Mesendoderm (in vitro differentiated cells): ENCODE data around the gene ILKAP.

ENCODE experiments used
- DNase-seq: peaks from one replicate; pipeline ENCODE4 v3.0.0; 2013
- H2AK5ac ChIP-seq: 2 replicates; pipeline ENCODE4 v1.6.1; 2013; ENCODE audit warnings: low read length, inconsistent platforms
- H2BK120ac ChIP-seq: 2 replicates; pipeline ENCODE4 v1.6.1; 2013; ENCODE audit warnings: low read depth, mild to moderate bottlenecking, low read length, moderate library complexity, mixed read lengths
- H2BK15ac ChIP-seq: replicated peaks from 2 replicates; pipeline ENCODE4 v1.6.1; 2013; ENCODE audit warnings: low read depth, mild to moderate bottlenecking, moderate library complexity
- H2BK5ac ChIP-seq: 2 replicates; pipeline ENCODE4 v1.6.1; 2013; ENCODE audit warnings: low read length, inconsistent platforms
- H3K18ac ChIP-seq: 2 replicates; pipeline ENCODE4 v1.6.1; 2013; ENCODE audit warnings: mild to moderate bottlenecking, low read length, mixed read lengths
- H3K23ac ChIP-seq: one replicate; pipeline ENCODE4 v1.6.1; 2013; ENCODE audit warnings: low read length
- H3K27ac ChIP-seq: 2 replicates; pipeline ENCODE4 v1.5.1; 2013; ENCODE audit warnings: low read depth, mild to moderate bottlenecking, inconsistent platforms, low read length, moderate library complexity
- H3K27me3 ChIP-seq: 2 replicates; pipeline ENCODE4 v1.6.1; 2013; ENCODE audit warnings: low read length, control low read depth, mild to moderate bottlenecking, inconsistent platforms; ENCODE audit not compliant: insufficient read depth, poor library complexity
- H3K36me3 ChIP-seq: 2 replicates; pipeline ENCODE4 v1.6.1; 2013; ENCODE audit warnings: low read length, inconsistent platforms; ENCODE audit not compliant: control insufficient read depth, insufficient read depth
- H3K4ac ChIP-seq: one replicate; pipeline ENCODE4 v1.6.1; 2013; ENCODE audit warnings: low read depth, mild to moderate bottlenecking, low read length, moderate library complexity
- H3K4me1 ChIP-seq: 2 replicates; pipeline ENCODE4 v1.6.1; 2013; ENCODE audit warnings: low read depth, low read length, inconsistent platforms; ENCODE audit not compliant: control insufficient read depth
- H3K4me2 ChIP-seq: 2 replicates; pipeline ENCODE4 v1.6.1; 2013; ENCODE audit warnings: low read length
- H3K4me3 ChIP-seq: 2 replicates; pipeline ENCODE4 v1.5.1; 2013; ENCODE audit warnings: mild to moderate bottlenecking, low read length
- H3K56ac ChIP-seq: one replicate; pipeline ENCODE4 v1.6.1; 2013; ENCODE audit warnings: low read length
- H3K79me1 ChIP-seq: 2 replicates; pipeline ENCODE4 v1.6.1; 2013; ENCODE audit warnings: low read length, inconsistent platforms
- H3K79me2 ChIP-seq: 2 replicates; pipeline ENCODE4 v1.6.1; 2013; ENCODE audit warnings: mild to moderate bottlenecking, low read length; ENCODE audit not compliant: control insufficient read depth, insufficient read depth
- H3K9ac ChIP-seq: 2 replicates; pipeline ENCODE4 v1.6.1; 2013; ENCODE audit warnings: low read length, inconsistent platforms
- H4K5ac ChIP-seq: one replicate; pipeline ENCODE4 v1.6.1; 2013; ENCODE audit warnings: low read length
- H4K8ac ChIP-seq: one replicate; pipeline ENCODE4 v1.6.1; 2013; ENCODE audit warnings: low read depth, mild to moderate bottlenecking, control low read depth, low read length, moderate library complexity
- WGBS: extraction: QIAGEN DNeasy Blood & Tissue Kit; methylation state at CpG from one replicate; pipeline ENCODE4 v1.1.7; 2013; ENCODE audit warnings: low lambda C conversion rate, missing lambda C conversion rate; ENCODE audit not compliant: insufficient coverage; ENCODE audit errors: extremely low coverage; 5-methylcytosine and 5-hydroxymethylcytosine counted together

ILKAP gene

DNA sequence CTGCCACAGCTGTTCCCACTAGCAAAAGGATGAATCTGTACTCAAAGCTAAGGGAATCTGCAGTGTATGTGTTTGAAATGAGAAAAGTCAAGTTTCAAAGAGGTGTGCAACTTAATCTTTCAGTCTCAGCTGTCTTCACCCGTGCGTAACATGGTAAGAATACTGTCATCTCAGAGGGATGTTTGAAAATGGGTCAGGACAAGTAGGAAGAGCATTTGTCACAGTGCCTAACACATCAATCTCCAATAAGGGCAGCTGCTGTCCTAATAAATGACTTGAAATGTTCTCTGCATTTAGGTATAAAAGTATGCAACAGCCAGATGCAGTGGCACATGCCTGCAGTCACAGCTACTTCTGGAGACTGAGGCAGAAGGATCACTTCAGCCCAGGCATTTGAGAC is 13.1 kb downstream of the ILKAP start:
- Histone ChIP-seq H3K56ac (no peak overlapping the region), H2BK120ac (no peak overlapping the region), H3K4me3 (no peak overlapping the region), H3K36me3 (peaks cover 20% of the 10 kb centered on the region), H2BK15ac (no peak overlapping the region), H3K18ac (no peak overlapping the region), H4K8ac (no peak overlapping the region), H2BK5ac (no peak overlapping the region), H3K4me1 (no peaks in the 10 kb centered on the region), H3K4ac (no peak overlapping the region), H3K27ac (no peak overlapping the region), H4K5ac (no peak overlapping the region), H3K27me3 (no peaks in the 10 kb centered on the region), H3K79me2 (peaks cover 2% of the 10 kb centered on the region), H2AK5ac (no peak overlapping the region), H3K23ac (no peak overlapping the region), H3K79me1 (peaks cover 4% of the 10 kb centered on the region), H3K9ac (no peak overlapping the region), H3K4me2 (no peak overlapping the region)
- DNase-seq, result no peak
- WGBS, result no CpG with 5 or more reads among the region's 2 CpGs

DNA sequence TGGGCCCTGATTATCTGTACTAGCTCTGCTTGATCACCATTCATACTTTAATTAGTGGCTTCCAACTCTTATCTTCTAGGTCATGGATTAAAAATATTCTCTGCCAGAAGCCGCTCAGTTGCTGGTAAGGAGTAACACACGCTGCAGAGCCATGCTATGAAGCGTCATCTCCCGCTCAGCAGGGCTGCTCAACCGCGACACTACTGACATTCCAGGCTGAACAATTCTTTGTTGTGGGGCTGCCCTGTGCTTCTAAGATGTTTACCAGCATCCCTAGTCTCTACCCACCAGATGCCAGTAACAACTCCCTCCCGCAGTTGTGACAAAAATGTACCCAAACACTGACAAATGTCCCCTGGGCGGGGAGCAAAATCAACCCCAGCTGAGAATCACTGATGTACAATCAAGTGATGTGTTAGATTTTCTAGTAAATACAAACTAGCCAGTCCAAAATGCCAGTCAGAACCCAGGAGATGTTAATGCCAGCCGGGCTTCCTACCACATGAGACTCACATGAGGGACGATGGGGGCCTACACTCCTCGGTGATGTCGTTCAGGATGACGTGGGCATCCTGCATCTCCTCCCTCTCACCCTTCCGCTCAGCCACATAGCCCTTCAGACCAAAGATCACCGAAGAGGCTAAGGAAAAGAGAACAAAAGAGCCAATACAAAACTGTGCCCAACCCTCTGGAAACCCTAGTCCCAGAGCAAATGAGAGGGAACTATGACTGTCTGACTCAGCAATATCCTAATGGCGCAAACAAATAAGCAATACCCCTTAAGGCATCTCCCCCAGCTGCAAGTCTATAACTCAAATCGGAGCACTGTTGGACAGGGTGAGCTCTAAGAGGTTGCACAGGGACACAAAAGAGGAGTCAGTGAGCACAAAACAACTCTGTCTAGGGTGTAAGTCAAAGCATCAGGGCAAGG is 15.6 kb downstream of the ILKAP start:
- no peaks in the 10 kb centered on the region for H3K79me2 ChIP-seq

DNA sequence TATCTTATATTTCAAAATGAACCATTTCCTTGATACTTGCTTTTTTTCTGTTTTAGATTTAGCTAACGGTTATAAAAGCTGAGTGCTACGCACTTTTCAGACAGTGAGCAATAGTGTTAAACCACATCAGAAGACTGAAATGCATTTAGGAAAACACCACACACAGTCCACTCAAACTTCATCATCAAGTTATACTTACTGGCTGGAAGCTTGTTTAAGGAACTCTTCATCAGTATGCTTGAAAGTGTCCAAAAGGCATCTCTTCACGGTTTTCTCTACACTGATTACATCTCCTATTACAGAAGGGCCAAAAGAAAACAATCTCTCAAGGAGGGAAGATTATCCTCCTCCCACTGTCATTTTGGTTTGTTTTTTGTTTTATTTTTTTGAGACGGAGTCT is 19.7 kb downstream of the ILKAP start:
- H3K4ac ChIP-seq, result no peak overlapping the region
- H3K56ac ChIP-seq, result no peak overlapping the region
- H3K27me3 ChIP-seq, result no peaks in the 10 kb centered on the region
- H2BK120ac ChIP-seq, result no peak overlapping the region
- H2BK5ac ChIP-seq, result no peak overlapping the region
- no CpG with 5 or more reads among the region's 4 CpGs for WGBS
- no peak overlapping the region for H3K4me2 ChIP-seq
- H3K4me1 ChIP-seq, result no peaks in the 10 kb centered on the region
- no peak overlapping the region for H4K8ac ChIP-seq
- no peak overlapping the region for H4K5ac ChIP-seq
- H3K79me1 ChIP-seq, result no peaks in the 10 kb centered on the region
- no peak for DNase-seq
- no peak overlapping the region for H3K9ac ChIP-seq
- H2AK5ac ChIP-seq, result no peak overlapping the region
- H2BK15ac ChIP-seq, result no peak overlapping the region
- no peak overlapping the region for H3K18ac ChIP-seq
- no peak overlapping the region for H3K4me3 ChIP-seq
- H3K79me2 ChIP-seq, result no peaks in the 10 kb centered on the region
- H3K36me3 ChIP-seq, result peaks cover 34% of the 10 kb centered on the region
- no peak overlapping the region for H3K27ac ChIP-seq
- no peak overlapping the region for H3K23ac ChIP-seq

More for the DNA sequence above, 15.6 kb downstream of the ILKAP start:
- Histone ChIP-seq H4K5ac (no peak overlapping the region), H3K4ac (no peak overlapping the region), H3K56ac (no peak overlapping the region), H3K4me2 (no peak overlapping the region), H3K27me3 (no peaks in the 10 kb centered on the region), H2BK15ac (no peak overlapping the region), H3K4me3 (no peak overlapping the region), H3K18ac (no peak overlapping the region), H3K9ac (no peak overlapping the region), H2BK5ac (no peak overlapping the region), H3K36me3 (peaks cover 25% of the 10 kb centered on the region), H3K79me1 (no peaks in the 10 kb centered on the region), H4K8ac (no peak overlapping the region), H3K4me1 (no peaks in the 10 kb centered on the region), H2AK5ac (no peak overlapping the region), H3K27ac (no peak overlapping the region), H3K23ac (no peak overlapping the region), H2BK120ac (no peak overlapping the region)
- WGBS, result no CpG with 5 or more reads among the region's 17 CpGs
- no peak for DNase-seq

DNA sequence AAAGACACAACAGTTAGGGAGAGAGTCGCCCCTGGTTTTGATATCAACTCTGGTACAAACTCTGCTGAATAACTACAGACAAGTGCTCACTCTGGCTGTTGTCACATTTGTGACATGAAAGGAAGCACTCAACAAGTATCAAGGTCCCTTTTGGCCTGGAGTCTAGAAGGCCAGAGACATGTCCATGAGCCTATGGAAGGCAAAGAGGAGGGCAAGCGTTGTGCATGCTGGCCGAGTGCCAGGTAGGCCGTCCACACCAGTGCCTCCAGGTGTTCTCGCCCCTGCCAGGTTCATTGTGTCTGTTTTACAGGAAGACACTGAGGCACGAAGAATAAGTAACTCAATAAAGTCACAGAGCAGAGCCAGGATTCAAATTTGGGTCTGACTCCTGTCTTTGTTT is 21.1 kb downstream of the ILKAP start:
- H3K18ac ChIP-seq, result no peak overlapping the region
- no peaks in the 10 kb centered on the region for H3K79me2 ChIP-seq
- no peak overlapping the region for H2AK5ac ChIP-seq
- WGBS, result no CpG with 5 or more reads among the region's 6 CpGs
- H2BK15ac ChIP-seq, result no peak overlapping the region
- H3K4ac ChIP-seq, result no peak overlapping the region
- no peak overlapping the region for H2BK120ac ChIP-seq
- H4K5ac ChIP-seq, result no peak overlapping the region
- no peak overlapping the region for H2BK5ac ChIP-seq
- H3K23ac ChIP-seq, result no peak overlapping the region
- H4K8ac ChIP-seq, result no peak overlapping the region
- no peak overlapping the region for H3K4me2 ChIP-seq
- H3K4me1 ChIP-seq, result no peaks in the 10 kb centered on the region
- no peak overlapping the region for H3K27ac ChIP-seq
- DNase-seq, result no peak
- H3K36me3 ChIP-seq, result peaks cover 30% of the 10 kb centered on the region
- no peak overlapping the region for H3K9ac ChIP-seq
- no peaks in the 10 kb centered on the region for H3K79me1 ChIP-seq
- H3K4me3 ChIP-seq, result no peak overlapping the region
- H3K56ac ChIP-seq, result no peak overlapping the region
- H3K27me3 ChIP-seq, result no peaks in the 10 kb centered on the region

DNA sequence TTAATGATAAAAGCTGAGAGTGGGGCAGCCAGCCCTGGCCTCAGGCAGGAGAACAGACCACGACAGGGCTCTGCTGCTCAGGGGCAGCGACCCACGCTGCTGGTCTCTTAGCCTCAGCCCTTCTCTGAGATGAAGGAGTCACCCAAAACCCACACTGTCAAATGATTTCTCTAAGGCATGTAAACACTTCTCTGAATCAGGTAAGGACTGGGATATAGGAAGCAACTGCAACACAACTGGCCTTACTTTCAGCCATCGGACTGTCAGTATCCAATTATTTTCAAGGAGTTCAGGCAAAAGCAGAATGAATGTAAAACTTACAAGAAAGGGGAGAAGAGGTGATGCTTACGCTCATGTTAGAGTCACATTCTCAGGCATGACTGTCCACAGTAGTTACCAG is 22.9 kb downstream of the ILKAP start:
- H3K4me3 ChIP-seq, result no peak overlapping the region
- no peaks in the 10 kb centered on the region for H3K4me1 ChIP-seq
- no peaks in the 10 kb centered on the region for H3K79me2 ChIP-seq
- peaks cover 26% of the 10 kb centered on the region for H3K36me3 ChIP-seq
- H4K5ac ChIP-seq, result no peak overlapping the region
- H2BK15ac ChIP-seq, result no peak overlapping the region
- H2BK120ac ChIP-seq, result no peak overlapping the region
- H2BK5ac ChIP-seq, result no peak overlapping the region
- H3K9ac ChIP-seq, result no peak overlapping the region
- no peak overlapping the region for H3K4ac ChIP-seq
- no CpG with 5 or more reads among the region's 5 CpGs for WGBS
- no peaks in the 10 kb centered on the region for H3K27me3 ChIP-seq
- no peak overlapping the region for H3K27ac ChIP-seq
- H3K56ac ChIP-seq, result no peak overlapping the region
- no peak overlapping the region for H3K18ac ChIP-seq
- H4K8ac ChIP-seq, result no peak overlapping the region
- no peaks in the 10 kb centered on the region for H3K79me1 ChIP-seq
- H3K23ac ChIP-seq, result no peak overlapping the region
- DNase-seq, result no peak
- H2AK5ac ChIP-seq, result no peak overlapping the region
- no peak overlapping the region for H3K4me2 ChIP-seq

DNA sequence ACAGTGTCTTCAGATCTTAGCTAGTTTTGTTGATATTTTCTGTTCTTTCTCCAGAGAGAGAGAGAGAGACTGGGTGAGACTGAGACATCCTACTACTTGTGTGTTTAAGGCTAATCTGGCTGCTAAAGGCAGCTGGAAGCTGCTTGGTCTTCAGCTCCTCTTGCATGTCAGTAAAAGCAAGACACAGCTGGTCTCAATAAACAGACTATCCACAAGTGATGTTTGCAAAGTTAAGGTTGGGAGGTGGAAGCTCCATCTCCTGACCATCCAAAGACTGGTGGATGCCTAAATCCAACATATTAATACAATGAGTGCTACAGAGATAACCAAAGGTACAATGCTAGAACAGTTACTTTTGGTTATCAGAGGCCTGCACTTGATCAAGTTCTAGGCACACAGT is 26.9 kb downstream of the ILKAP start:
- no peak for DNase-seq
- no peak overlapping the region for H3K4ac ChIP-seq
- no peak overlapping the region for H3K9ac ChIP-seq
- no peak overlapping the region for H4K5ac ChIP-seq
- H3K23ac ChIP-seq, result no peak overlapping the region
- H3K4me3 ChIP-seq, result no peak overlapping the region
- H2BK120ac ChIP-seq, result no peak overlapping the region
- H3K36me3 ChIP-seq, result peaks cover 19% of the 10 kb centered on the region
- no peak overlapping the region for H2BK5ac ChIP-seq
- no peak overlapping the region for H3K4me2 ChIP-seq
- H3K79me1 ChIP-seq, result no peaks in the 10 kb centered on the region
- no peaks in the 10 kb centered on the region for H3K4me1 ChIP-seq
- H3K79me2 ChIP-seq, result no peaks in the 10 kb centered on the region
- H3K18ac ChIP-seq, result no peak overlapping the region
- H3K27ac ChIP-seq, result no peak overlapping the region
- H2AK5ac ChIP-seq, result no peak overlapping the region
- no peaks in the 10 kb centered on the region for H3K27me3 ChIP-seq
- H2BK15ac ChIP-seq, result no peak overlapping the region
- no peak overlapping the region for H4K8ac ChIP-seq
- H3K56ac ChIP-seq, result no peak overlapping the region
